ENCODE results near the gene FOXL3. TPM values are rescaled to one million over a fixed set of nuclear protein-coding genes. Genes with fewer than 3 reads are reported as not detected.

Gene FOXL3
- total and polyA plus RNA-seq, 2 experiments from 2014 or later: not detected

DNA sequence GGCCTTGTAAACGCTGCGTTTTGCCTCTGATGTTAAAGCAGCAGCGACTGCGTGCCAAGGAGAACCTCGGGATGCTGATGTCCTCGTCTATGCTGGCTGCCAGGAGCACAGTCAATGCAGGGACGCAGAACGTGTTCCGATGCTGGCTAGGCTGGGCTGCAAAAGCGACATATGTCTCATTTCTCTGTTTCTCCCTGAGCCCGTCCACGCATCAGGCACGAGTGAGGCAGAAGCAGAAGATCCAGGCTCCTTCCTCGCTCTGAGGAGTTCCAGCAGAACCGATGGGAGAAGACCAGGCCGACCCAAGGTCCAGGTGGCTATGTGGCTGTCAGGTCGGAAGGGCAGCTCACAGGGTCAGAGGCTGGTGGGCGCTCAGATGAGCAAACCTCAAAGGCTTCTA is 3.7 kb upstream of the FOXL3 start:
- H3K9me3 Mint-ChIP-seq: peaks cover 62% of the 10 kb centered on the region
- Histone ChIP-seq H3K27me3 (ENCODE audit: insufficient read depth) (peaks cover 46% of the 10 kb centered on the region), H3K4me2 (no peak overlapping the region), H3K27ac (ENCODE audit: low read depth) (no peak overlapping the region), H3K4me3 (no peak overlapping the region), H3K79me2 (replicated peaks; ENCODE audit: insufficient read depth) (no peaks in the 10 kb centered on the region), H2AFZ (no peak overlapping the region), H3F3A (replicated peaks; ENCODE audit: low read depth) (0 out of 2 replicates have a peak, but pooled peaks cover 4% of the 10 kb centered on the region), H4K20me1 (replicated peaks; ENCODE audit: insufficient read depth) (no peaks in the 10 kb centered on the region), H3K36me3 (ENCODE audit: insufficient read depth) (no peaks in the 10 kb centered on the region), H3K9me2 (ENCODE audit: insufficient read depth) (no peaks in the 10 kb centered on the region), H3K4me1 (ENCODE audit: insufficient read depth) (no peaks in the 10 kb centered on the region; the same call in 1 of the 2 replicates)
- TF ChIP-seq, protein P1, sequence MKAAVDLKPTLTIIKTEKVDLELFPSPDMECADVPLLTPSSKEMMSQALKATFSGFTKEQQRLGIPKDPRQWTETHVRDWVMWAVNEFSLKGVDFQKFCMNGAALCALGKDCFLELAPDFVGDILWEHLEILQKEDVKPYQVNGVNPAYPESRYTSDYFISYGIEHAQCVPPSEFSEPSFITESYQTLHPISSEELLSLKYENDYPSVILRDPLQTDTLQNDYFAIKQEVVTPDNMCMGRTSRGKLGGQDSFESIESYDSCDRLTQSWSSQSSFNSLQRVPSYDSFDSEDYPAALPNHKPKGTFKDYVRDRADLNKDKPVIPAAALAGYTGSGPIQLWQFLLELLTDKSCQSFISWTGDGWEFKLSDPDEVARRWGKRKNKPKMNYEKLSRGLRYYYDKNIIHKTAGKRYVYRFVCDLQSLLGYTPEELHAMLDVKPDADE (IDR thresholded peaks at IDR 0.05): no peak
- no peak for TF ChIP-seq EZH2 (IDR thresholded peaks at IDR 0.05; ENCODE audit: low read depth, unreplicated experiment)
- TF ChIP-seq CREB1 (CRISPR knock-in tag; IDR thresholded peaks at IDR 0.05; ENCODE audit: low read depth): no peak
- TF ChIP-seq ZNF114 (CRISPR knock-in tag; IDR thresholded peaks at IDR 0.05): no peak
- no peak for TF ChIP-seq EZH2phosphoT487 (IDR thresholded peaks at IDR 0.05; ENCODE audit: unreplicated experiment)
- TF ChIP-seq JUNB (IDR thresholded peaks at IDR 0.05; ENCODE audit: unreplicated experiment): no peak
- no peak for TF ChIP-seq STAT1 (IDR thresholded peaks at IDR 0.05; ENCODE audit: unreplicated experiment)
- TF ChIP-seq, protein P2, sequence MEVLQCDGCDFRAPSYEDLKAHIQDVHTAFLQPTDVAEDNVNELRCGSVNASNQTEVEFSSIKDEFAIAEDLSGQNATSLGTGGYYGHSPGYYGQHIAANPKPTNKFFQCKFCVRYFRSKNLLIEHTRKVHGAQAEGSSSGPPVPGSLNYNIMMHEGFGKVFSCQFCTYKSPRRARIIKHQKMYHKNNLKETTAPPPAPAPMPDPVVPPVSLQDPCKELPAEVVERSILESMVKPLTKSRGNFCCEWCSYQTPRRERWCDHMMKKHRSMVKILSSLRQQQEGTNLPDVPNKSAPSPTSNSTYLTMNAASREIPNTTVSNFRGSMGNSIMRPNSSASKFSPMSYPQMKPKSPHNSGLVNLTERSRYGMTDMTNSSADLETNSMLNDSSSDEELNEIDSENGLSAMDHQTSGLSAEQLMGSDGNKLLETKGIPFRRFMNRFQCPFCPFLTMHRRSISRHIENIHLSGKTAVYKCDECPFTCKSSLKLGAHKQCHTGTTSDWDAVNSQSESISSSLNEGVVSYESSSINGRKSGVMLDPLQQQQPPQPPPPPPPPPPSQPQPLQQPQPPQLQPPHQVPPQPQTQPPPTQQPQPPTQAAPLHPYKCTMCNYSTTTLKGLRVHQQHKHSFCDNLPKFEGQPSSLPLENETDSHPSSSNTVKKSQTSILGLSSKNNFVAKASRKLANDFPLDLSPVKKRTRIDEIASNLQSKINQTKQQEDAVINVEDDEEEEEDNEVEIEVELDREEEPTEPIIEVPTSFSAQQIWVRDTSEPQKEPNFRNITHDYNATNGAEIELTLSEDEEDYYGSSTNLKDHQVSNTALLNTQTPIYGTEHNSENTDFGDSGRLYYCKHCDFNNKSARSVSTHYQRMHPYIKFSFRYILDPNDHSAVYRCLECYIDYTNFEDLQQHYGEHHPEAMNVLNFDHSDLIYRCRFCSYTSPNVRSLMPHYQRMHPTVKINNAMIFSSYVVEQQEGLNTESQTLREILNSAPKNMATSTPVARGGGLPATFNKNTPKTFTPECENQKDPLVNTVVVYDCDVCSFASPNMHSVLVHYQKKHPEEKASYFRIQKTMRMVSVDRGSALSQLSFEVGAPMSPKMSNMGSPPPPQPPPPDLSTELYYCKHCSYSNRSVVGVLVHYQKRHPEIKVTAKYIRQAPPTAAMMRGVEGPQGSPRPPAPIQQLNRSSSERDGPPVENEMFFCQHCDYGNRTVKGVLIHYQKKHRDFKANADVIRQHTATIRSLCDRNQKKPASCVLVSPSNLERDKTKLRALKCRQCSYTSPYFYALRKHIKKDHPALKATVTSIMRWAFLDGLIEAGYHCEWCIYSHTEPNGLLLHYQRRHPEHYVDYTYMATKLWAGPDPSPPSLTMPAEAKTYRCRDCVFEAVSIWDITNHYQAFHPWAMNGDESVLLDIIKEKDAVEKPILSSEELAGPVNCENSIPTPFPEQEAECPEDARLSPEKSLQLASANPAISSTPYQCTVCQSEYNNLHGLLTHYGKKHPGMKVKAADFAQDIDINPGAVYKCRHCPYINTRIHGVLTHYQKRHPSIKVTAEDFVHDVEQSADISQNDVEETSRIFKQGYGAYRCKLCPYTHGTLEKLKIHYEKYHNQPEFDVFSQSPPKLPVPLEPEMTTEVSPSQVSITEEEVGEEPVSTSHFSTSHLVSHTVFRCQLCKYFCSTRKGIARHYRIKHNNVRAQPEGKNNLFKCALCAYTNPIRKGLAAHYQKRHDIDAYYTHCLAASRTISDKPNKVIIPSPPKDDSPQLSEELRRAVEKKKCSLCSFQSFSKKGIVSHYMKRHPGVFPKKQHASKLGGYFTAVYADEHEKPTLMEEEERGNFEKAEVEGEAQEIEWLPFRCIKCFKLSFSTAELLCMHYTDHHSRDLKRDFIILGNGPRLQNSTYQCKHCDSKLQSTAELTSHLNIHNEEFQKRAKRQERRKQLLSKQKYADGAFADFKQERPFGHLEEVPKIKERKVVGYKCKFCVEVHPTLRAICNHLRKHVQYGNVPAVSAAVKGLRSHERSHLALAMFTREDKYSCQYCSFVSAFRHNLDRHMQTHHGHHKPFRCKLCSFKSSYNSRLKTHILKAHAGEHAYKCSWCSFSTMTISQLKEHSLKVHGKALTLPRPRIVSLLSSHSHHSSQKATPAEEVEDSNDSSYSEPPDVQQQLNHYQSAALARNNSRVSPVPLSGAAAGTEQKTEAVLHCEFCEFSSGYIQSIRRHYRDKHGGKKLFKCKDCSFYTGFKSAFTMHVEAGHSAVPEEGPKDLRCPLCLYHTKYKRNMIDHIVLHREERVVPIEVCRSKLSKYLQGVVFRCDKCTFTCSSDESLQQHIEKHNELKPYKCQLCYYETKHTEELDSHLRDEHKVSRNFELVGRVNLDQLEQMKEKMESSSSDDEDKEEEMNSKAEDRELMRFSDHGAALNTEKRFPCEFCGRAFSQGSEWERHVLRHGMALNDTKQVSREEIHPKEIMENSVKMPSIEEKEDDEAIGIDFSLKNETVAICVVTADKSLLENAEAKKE (CRISPR knock-in tag; IDR thresholded peaks at IDR 0.05): no peak
- no peak for TF ChIP-seq NANOG (IDR thresholded peaks at IDR 0.05; ENCODE audit: borderline replicate concordance)
- TF ChIP-seq, protein P3, sequence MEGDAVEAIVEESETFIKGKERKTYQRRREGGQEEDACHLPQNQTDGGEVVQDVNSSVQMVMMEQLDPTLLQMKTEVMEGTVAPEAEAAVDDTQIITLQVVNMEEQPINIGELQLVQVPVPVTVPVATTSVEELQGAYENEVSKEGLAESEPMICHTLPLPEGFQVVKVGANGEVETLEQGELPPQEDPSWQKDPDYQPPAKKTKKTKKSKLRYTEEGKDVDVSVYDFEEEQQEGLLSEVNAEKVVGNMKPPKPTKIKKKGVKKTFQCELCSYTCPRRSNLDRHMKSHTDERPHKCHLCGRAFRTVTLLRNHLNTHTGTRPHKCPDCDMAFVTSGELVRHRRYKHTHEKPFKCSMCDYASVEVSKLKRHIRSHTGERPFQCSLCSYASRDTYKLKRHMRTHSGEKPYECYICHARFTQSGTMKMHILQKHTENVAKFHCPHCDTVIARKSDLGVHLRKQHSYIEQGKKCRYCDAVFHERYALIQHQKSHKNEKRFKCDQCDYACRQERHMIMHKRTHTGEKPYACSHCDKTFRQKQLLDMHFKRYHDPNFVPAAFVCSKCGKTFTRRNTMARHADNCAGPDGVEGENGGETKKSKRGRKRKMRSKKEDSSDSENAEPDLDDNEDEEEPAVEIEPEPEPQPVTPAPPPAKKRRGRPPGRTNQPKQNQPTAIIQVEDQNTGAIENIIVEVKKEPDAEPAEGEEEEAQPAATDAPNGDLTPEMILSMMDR (conservative IDR thresholded peaks at IDR 0.05; ENCODE audit: low read depth in 2 of 2): no peak
- no peak for TF ChIP-seq ZNF331 (CRISPR knock-in tag; IDR thresholded peaks at IDR 0.05; ENCODE audit: low read depth)
- TF ChIP-seq, protein P4, sequence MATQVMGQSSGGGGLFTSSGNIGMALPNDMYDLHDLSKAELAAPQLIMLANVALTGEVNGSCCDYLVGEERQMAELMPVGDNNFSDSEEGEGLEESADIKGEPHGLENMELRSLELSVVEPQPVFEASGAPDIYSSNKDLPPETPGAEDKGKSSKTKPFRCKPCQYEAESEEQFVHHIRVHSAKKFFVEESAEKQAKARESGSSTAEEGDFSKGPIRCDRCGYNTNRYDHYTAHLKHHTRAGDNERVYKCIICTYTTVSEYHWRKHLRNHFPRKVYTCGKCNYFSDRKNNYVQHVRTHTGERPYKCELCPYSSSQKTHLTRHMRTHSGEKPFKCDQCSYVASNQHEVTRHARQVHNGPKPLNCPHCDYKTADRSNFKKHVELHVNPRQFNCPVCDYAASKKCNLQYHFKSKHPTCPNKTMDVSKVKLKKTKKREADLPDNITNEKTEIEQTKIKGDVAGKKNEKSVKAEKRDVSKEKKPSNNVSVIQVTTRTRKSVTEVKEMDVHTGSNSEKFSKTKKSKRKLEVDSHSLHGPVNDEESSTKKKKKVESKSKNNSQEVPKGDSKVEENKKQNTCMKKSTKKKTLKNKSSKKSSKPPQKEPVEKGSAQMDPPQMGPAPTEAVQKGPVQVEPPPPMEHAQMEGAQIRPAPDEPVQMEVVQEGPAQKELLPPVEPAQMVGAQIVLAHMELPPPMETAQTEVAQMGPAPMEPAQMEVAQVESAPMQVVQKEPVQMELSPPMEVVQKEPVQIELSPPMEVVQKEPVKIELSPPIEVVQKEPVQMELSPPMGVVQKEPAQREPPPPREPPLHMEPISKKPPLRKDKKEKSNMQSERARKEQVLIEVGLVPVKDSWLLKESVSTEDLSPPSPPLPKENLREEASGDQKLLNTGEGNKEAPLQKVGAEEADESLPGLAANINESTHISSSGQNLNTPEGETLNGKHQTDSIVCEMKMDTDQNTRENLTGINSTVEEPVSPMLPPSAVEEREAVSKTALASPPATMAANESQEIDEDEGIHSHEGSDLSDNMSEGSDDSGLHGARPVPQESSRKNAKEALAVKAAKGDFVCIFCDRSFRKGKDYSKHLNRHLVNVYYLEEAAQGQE (IDR thresholded peaks at IDR 0.05; ENCODE audit: unreplicated experiment): no peak
- no peak for TF ChIP-seq POLR2AphosphoS5 (IDR thresholded peaks at IDR 0.05; ENCODE audit: low read depth)
- H3K27me3 Mint-ChIP-seq (ENCODE audit: insufficient read depth, low read depth, poor library complexity): peaks cover 8% of the 10 kb centered on the region
- no peaks in the 10 kb centered on the region for H3K4me1 Mint-ChIP-seq
- no peak overlapping the region for H3K27ac Mint-ChIP-seq
- no peak overlapping the region for H3K4me3 Mint-ChIP-seq
- peaks cover 25% of the 10 kb centered on the region for H3K36me3 Mint-ChIP-seq (ENCODE audit: low read depth)
- ATAC-seq (no peak), DNase-seq (ENCODE audit: low spot score) (no peak)

All from GM23338 (cell line).